Inferior parietal cortex (tissue), 1 donor: ENCODE data around the gene NXN.
"Not testable (repeated sequence)": the region's sequence is repeated elsewhere in the genome, so short reads cannot be mapped to it uniquely, and the experiment has no call there.

Experiments
- DNase-seq: peaks from one replicate; pipeline ENCODE4 v3.0.0-alpha.2; 2016; ENCODE audit errors: extremely low spot score

NXN gene

DNA sequence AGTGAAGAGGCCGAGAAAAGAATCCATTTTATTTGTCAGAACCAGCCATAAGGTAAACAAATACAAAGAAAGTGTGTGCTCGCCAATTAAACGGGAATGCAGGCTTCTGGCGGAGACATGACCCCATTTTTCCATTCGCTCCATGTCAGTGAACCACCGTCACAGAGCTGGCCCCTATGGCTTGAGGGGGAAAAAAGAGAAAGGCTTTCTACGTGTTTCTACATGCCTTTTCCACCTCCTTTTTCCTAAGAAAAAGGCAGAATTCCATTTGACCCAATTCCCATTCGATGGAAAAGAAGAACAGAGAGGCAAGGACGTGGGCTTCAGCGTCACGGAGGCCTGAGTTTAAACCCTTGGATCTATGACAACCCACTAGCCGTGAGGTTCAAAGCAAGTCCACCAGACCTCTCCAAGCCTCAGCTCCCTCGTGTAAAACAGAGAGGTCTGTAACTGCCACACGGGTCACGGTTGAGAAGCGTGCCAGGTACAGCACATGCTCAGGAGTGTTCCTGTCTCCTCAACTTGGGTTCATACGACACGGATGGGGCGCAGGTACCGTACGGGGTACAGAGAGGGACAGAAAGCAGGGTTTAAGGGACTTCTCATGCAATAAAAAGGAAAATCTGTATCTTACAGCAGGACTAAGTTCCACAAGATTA lies 91.9 kb downstream of the NXN start:
- DNase-seq = no peak

DNA sequence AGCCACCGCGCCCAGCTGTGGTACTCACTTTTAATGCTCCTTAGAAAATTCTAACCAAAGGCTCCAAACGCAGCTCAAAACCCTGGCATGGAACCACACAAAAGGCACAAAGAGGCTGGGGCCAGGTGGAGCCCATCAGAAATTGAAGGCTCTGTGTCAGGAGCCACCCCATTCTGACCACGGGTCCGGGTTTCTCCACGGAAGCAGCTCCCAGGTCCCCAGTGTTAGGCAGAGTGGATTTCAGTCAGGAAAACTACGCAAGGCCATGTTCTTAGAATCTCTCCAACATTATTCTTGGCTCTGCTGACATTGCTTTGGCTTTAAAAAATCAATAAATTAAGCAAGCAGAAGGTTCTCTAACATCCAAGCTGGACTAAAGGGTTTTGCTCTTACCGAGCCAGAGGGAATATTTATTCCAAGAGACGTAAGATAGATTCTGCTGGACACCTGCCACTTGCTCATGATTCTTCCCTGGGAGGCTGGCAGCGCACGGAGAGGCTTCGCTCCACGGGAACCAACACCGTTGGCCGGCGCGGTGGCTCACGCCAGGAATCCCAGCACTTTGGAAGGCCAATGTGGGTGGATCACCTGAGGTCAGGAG lies 93.5 kb downstream of the NXN start:
- DNase-seq = no peak

DNA sequence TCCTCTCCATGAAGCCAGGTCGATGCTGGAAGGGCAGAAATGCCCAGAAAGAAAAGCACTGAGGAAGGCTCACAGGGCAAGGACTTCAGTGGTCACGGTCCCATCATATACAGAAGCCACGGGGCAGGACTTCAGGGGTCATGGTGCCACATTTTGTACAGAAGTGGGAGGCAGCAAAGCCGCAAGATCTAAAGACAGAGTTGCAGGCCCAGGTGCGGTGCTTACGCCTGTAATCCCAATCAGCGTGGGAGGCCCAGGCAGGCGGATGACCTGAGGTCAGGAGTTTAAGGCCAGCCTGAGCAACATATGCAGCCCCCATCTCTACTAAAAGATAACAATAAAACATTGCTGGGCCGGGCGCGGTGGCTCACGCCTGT lies 96.0 kb downstream of the NXN start:
- DNase-seq = no peak

DNA sequence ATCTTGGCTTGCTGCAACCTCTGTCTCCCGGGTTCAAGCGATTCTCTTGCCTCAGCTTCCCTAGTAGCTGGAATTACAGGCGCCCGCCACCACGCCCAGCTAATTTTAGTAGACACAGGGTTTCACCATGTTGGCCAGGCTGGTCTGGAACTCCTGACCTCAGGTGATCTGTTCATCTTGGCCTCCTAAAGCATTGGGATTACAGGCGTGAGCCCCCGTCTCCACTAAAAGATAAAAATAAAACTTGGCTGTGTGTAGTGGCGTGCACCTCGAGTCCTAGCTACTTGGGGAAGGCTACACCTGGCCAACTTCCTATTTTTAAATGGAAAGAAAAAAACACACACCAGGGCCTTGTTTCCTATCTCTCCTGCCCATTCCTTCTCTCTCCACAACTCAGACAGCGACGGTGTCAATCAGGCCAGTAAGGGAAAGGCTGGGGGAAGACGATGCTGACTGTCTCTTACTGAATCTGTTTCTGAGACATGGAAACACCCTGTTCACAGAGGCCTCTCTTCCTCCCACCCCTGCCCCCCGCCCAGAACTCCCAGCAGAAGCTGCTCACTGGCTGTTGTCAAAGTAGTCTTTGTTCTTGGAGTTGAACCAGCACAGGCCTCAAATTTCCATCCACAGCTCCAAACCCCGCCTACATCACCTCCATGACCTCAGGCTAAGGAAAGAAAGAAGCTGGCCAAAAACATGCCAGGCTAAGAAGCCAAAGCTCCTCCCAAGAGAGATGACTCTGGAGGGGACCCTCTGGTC lies 96.6 kb downstream of the NXN start:
- DNase-seq = no peak

DNA sequence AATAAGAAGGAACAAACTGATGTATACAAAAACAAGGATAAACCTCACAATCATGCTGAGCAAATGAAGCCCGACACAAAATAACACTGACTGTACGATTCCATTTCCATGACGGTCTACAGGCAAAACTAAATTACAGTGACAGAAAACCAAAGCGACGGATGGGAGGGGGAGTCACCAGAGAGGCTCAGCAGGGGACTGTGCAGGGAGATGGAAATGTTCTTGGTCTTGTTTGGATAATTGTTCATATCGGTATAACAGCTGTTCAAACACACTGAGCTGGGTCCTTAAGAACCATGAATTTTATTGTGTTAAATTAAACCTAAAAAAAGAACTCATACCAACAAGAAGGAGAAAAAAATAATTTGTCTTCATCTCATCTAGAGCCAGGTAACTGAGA lies 97.8 kb downstream of the NXN start:
- DNase-seq = no peak

DNA sequence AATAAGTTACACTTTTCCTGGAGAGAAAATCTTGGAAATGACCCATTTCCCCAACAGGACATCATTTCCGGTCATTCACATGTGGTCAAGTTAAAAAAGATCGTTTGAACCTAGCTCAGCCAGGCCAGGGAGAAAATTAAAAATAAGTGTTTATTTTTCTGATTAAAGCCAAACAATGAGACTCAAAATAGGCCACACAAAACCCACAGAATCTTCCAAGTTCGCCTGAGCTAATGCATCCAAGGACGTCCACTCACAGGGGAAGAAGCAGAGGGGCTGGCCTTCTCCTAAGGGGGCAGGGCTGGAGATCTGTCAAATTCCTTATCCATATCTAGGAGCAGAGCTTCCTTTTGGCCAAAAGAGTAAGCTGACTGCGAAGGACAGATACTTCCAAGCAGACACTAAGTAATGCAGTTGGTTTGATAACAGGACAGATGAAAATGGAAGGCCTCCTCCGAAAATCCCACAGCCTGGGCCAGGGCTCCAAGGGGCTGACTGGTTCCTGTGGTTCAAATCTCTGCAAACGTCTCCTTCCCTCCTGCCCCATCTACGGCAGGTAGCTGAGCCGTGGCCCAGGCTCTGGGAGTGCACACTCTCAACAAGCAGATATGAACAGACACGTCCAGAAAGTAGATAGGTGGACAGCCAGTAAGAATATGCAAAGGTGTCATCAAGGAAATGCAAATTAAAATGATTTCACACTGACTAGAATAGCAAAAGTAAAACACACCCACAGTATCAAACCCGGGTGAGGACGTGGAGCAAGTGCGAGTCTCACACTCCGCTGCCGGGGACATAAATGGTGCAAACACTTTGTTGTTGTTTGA lies 98.9 kb downstream of the NXN start:
- no peak for DNase-seq

DNA sequence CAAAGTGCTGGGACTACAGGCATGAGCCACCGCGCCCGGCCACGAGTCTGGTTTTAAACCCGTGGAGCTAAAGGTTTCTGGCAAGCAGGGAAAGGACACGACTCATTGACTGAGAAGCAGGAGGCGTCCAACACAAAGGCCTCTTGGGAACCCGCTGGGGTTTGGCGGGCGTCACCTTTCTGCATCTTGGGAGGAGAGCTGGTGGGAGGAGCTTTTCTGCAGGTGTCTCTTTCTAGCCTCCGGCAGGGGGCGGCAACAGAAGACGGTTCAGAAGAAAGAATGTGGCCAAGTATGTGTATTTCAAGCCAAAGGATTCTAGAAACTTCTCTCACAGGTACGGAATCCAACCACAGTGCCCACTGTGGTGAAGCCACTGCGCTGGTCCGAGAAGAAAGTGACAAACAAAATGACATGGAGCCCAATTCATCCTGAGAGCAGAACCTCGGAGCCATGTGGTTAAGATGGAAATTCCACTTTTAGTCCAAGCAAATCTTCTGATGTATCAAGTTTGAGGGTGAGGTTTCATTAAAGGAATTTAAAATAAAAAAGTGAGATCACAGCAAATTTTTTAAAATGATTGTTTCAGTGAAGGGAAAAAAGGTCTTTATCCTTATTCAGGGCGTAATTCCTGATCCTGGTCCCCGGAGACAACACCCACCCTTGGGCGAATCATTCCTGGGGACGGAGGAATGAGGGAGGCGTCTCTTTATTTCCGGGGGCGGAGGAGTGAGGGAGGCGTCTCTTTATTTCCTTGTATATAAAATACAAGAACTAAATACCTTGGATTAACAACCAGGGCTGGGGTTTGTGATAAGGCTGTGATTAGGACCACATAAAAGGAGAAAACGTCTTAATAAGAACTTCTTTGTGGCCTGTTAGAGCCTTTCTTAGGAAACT lies 99.8 kb downstream of the NXN start:
- no peak for DNase-seq

DNA sequence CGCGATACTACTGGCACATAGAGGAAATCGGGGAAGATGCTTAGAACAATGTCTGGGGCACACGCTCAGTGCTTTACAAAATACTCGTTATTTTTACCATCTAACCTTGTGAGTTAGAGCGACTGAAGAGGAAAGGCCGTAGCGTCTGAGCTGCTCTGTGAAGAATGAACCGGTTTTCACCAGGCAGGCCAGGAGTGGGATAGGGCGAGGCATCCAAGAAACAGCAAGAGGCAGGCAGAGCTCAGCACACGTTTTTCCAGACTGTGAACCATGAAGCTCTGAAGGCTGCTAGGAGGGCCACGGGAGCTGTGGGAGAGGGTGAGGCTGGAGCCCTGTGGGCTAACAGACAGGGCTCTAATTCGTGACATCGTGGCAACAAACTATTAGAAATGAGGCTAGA lies 101.9 kb downstream of the NXN start:
- no peak for DNase-seq

DNA sequence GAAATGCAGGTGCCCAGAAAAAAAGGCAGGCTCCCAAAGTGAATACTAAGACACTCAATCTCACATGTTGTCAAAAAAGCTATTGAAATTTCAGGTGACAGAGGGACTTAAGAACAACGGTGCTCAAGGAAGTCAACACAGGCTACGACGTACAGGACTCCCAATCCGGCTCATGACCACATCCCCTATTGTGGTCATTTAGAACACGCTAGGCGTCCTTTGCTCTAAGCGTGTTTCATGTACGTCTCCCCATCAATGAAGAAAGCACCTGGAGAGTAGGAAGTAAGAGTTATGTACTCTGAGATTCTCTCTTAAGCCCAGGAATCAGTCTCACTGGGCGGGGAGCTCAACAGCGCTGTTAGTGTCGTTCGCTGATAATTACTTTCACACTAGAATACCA lies 103.3 kb downstream of the NXN start:
- DNase-seq = no peak

DNA sequence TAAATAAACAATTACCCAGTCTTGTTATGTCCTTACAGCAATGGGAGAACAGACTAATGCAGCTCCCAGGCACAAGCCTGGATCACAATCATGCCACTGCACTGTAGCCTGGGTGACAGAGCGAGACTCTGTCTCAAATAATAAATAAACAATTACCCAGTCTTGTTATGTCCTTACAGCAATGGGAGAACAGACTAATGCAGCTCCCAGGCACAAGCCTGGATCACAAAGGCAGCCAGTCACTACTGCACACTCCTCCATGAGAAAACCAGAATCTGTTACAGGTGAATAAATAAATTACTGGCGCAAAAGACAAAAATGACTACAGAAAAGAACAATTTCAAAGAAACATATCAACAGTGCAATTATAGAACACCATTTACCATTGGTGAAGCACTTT lies 105.0 kb downstream of the NXN start:
- not testable (repeated sequence) for DNase-seq

DNA sequence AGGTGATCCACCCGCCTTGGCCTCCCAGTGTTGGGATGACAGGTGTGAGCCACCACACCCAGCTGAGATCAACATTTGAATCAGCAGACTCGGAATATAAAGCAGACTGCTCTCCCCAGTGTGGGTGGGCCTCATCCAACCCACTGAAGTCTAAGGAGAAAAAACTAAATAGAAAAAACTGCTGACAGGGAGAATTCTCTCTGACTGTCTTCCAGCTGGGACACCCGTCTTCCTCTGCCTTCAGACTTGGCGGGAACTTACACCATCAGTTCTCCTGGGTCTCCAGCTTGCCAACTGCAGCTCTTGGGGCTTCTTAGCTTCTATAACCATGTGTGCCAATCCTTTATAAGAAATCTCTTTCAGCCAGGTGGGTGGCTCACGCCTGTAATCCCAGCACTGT lies 106.7 kb downstream of the NXN start:
- no peak for DNase-seq

DNA sequence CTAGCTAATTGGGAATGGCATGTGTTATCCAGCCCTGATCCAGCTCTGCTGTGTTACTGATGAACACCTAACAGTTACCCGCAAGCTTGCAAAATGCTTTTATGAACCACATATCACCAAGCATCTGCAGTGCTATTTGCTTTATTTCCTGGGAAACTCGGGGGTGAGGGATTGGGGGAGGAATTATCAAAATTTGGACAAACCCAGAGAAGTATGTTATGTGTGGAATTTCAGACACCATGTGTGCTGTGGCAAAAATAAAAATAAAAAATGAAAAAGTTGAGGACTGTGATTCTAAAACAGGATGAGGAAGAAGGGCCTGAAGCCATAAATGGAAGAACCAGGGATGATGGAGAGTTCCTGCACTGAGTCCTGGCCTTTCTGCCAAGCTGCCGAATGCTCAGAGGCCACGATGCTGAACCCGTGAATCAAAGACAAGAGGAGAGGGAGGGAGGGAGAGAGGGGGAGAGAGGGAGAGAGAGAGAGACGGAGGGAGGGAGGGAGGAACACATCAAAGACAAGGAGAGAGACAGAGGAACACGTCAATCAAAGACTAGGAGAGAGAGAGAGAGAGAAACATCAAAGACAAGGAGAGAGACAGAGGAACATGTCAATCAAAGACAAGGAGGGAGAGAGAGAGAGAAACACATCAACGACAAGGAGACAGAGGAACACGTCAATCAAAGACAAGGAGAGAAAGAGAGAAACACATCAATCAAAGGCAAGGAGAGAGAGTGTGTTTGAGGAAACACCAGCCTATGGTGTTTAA lies 107.6 kb downstream of the NXN start:
- DNase-seq = no peak

DNA sequence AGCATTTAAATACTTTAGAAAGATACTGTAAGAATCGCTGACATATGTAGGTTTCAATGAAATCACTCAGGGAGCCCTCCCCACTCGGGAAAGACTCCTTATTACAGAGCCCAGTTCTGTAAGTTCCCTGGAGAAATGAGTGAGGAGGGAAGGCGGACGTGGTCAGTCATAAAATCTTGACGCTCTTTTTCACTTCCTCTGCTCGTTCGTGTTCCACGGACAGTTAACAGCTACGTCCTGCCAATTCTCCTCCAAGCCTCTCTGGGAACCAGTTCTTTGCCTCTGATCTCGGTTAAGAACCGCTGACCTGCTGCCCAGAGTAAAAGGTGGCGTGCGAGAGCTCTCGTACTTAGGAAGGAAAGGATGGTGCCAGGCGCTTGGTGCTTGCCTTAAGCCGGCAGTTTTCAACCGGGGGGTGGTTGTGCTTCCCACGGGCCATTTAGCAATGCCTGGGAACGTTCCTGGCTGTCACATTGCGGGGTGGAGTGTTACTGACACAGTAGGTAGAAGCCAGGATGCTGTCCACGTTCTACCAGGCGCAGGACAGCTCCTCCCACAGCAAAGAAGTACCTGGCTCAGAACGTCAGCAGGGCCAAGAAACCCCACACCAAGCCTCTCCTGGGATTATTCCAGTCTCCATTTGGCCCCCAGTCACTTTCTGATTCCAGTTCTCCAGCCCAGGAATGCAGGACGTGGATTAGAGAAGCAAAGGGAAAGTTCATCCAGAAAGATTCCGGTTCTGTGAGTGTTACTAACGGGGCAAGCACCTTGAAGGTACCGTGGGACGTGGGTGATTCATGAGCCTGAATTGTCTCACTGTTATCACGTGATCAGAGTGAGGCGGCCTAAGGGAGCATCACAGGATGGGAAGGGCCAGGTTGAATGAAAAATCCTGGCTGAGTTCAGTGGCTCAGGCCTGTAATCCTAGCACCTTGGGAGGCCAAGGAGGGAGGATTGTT lies 109.7 kb downstream of the NXN start:
- DNase-seq = no peak

DNA sequence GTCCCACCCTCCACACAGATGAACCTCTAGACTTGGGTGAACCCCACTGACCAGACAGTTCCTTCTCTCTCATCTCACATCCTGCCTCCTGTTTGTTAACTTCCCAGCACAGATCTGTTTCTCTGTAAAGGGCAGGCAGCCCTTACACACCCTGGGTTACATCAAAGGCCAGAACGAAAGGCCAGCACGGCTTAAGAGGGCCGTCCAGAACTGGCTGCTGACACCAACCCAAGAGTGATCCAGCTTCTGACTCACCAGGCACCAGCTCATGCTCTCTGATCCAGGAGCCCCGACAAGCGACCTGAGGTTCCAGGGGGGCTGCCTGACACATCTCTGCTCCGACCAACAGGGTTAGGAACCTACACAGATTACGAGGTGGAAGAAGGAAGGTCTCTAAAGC lies 110.5 kb downstream of the NXN start:
- DNase-seq = no peak

DNA sequence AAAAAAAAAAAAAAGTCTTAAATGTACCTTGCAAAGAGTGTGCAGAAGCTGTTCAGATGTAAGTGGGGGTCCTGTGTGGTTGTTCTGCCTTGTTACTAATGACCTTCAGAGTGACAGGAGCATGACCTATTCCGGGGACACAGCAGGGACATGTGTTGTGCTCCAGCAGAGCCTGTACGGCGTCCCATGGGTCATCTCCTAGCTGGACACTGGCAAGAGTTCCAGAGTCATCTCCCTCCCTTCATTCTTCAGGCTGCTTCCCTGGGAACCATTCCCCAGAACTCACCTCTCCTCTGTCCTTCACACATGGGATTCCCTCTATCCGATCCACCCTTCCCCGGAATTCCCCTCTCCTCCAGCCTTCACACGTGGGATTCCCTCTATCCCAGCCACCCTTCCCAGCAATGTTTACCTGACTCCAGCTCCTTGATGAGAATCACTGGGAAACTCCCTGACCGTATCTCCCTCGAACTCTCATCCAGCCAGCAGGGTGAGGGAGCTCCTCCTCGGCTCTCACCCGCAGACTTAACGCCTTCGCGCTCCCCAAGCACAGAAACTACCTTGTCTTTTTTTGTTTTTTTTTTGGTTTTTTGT lies 111.6 kb downstream of the NXN start:
- no peak for DNase-seq

DNA sequence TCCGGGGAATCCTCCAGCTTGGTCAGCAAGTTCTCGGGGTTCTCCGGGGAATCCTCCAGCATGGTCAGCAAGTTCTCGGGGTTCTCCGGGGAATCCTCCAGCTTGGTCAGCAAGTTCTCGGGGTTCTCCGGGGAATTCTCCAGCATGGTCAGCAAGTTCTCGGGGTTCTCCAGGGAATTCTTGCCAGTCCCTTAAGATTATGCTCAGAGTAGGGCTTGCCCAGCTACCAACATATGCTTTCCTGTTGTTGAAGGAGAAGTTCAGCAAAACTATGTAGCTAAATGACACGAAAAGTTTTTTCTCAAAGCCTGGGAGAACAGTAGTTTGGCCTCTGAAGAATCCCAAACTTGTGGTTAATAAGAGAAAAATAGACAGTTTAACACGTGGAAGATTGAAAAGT lies 112.3 kb downstream of the NXN start:
- DNase-seq = not testable (repeated sequence)

DNA sequence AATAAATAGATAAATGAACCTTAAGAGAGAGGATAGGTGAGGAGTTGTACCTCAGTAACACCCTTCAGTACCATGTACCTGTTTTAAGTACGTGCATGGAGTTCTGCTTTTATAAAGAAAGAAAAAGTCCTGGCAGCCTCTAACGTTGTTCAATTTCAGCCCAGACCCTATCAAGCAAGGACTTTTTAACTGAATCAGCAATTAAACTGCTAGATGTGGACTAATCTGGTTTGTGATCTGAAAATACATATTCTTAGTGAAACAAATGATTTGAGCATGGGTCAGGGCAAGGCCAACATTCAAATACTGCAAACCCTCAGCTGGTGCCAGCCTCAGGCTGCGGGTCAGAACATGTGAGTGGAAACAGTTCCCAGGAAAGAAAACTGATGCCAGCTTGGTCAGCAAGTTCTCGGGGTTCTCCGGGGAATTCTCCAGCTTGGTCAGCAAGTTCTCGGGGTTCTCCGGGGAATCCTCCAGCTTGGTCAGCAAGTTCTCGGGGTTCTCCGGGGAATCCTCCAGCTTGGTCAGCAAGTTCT lies 112.9 kb downstream of the NXN start:
- DNase-seq = no peak

DNA sequence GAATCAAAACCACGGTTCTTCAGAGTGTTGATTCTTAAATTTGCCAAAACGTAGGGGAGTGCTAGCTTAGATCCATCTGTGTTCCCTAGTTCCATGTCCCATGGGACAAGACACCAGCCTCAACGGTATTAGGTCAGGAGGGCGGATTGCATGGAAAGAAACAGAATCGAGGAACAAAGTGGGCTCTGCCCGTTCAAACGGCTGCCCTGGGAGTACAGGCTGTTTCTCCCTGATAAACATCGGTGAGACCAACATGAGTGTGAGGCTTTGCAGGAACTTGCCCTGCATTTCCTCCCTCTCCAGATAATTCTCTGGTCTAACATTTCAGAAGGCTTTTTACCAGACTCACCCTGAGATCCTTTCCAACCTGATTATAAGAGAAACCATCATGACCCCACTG lies 115.3 kb downstream of the NXN start:
- DNase-seq = no peak

DNA sequence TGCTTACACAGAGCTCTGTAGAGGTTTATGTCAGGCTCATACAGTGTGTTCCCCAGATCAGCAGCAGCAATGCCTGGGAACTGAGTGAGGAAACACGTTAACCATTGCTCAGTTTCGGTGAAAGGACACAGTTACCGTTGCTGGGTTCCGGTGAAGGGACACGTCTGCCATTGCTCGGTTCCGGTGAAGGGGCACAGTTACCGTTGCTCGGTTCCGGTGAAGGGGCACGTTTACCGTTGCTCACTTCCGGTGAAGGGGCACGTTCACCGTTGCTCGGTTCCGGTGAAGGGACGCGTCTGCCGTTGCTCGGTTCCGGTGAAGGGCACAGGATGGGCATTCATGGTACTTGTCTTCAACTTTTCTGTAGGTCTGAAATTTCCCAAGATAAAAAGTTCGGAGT lies 115.7 kb downstream of the NXN start:
- DNase-seq = no peak
